RWPE1 (cell line): ENCODE results near the gene CLEC7A.

Experiments
- CTCF ChIA-PET: fragments of 350-600 bp; sonication (Branson Sonifier 250); formaldehyde crosslinking; extraction: SDS; loops from one replicate; lab custom pipeline; 2021; lab: Yijun Ruan, JAX
- POLR2A ChIA-PET: fragments of 400-600 bp; formaldehyde crosslinking; extraction: SDS; loops from one replicate; lab custom pipeline; 2020; ENCODE audit warnings: antibody characterized with exemption; ENCODE audit not compliant: low non-redundant PET; lab: Yijun Ruan, JAX
- DNase-seq: peaks from one replicate; pipeline ENCODE4 v3.0.0; 2012; ENCODE audit warnings: low spot score
- H3K27ac ChIP-seq: fragments of 450-650 bp; 2 replicates; pipeline ENCODE4 v1.5.1; 2017
- TF ChIP-seq, protein P1 (sequence below): fragments of 450-650 bp; conservative IDR thresholded peaks from 2 replicates; pipeline ENCODE4 v1.5.1; 2017; ENCODE audit warnings: low read depth, mild to moderate bottlenecking

The CLEC7A gene

DNA sequence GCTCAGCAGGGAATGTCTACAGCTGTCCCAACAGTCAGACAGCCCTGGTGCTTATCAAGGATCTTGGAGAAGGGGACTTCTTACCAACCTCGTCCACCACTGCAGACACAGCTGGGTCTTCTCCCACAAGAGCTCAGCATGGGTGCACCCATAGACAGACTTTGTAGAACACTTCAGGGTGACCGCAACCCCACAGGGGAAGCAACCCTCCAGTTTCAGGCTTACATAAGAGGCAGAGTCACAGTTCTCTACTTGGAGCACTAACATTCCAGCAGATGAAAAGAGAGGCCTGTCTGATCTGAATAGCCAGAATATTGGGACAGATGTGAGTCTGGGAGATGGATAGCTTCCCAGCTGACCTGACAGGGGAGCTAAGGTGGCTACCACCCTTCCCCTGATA, 27.7 kb downstream of the CLEC7A start:
- no peak overlapping the region for H3K27ac ChIP-seq
- TF ChIP-seq, protein P1, sequence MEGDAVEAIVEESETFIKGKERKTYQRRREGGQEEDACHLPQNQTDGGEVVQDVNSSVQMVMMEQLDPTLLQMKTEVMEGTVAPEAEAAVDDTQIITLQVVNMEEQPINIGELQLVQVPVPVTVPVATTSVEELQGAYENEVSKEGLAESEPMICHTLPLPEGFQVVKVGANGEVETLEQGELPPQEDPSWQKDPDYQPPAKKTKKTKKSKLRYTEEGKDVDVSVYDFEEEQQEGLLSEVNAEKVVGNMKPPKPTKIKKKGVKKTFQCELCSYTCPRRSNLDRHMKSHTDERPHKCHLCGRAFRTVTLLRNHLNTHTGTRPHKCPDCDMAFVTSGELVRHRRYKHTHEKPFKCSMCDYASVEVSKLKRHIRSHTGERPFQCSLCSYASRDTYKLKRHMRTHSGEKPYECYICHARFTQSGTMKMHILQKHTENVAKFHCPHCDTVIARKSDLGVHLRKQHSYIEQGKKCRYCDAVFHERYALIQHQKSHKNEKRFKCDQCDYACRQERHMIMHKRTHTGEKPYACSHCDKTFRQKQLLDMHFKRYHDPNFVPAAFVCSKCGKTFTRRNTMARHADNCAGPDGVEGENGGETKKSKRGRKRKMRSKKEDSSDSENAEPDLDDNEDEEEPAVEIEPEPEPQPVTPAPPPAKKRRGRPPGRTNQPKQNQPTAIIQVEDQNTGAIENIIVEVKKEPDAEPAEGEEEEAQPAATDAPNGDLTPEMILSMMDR: no peak
- DNase-seq: no peak
- ChIA-PET CTCF (interaction anchor here (0.7 kb wide), 1 partner anchor 1931 kb away, joined by 4 read pairs; no protein-coding TSS in a partner anchor), POLR2A (no interaction called here)

DNA sequence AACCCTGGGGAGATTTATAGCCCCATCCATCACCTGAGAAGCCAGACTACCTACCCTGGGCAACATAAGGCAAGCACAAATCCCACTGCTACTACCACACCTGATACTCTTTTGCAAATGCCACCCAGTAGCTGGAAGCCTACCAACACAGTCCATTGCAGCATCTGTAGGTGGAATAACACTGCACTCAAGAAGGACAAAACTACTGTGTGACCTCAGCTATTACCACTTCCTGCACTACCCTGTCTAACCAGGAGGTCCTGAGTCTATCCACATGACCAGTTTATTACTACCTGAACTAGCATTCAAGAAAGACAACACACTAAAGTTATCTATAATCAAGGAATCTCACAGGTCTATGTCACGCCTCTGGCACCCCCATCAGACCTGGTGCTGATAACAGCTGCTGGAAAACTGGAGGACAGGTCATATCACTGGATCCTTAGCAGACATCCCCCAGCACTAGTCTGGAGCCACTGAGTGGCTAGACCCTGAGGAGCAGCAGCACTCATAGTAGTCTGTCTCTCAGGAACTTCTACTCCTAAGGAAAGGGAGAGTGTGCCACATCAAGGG, 28.3 kb downstream of the CLEC7A start:
- TF ChIP-seq, protein P1: no peak
- peak overlapping the region; percentile 57 for H3K27ac ChIP-seq
- no peak for DNase-seq
- CTCF ChIA-PET: interaction anchor here (0.7 kb wide), 1 partner anchor 1931 kb away, joined by 4 read pairs; no protein-coding TSS in a partner anchor
- POLR2A ChIA-PET: interaction anchor here (0.6 kb wide), 1 partner anchor 104 kb away, joined by 3 read pairs; no protein-coding TSS in a partner anchor

DNA sequence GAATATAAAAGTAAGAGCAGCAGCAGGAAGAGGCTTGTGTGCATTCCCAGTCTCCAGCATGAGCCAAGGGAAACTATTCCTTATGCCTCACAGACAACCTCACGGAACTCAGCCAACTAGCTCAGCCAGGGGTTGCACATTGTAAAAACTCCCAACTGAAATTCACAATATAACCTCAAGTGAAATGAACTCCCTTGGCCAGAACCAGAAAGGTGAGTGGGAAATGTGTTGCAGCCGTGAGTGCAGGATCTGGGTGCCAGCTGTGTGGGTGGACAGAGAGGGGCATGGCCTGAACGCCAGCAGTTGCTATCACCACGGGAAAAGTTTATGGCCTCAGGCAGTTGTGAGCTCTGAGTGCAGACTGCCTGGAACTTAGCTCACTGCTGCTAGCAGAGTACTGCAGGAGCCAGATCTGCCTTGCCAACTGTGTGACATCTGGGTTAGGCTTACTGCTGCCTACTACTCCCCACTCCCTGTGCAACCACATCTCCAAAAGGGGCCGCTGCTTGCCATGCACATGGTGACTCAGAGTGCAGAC, 28.9 kb downstream of the CLEC7A start:
- POLR2A ChIA-PET: interaction anchor here (0.6 kb wide), 1 partner anchor 104 kb away, joined by 3 read pairs; no protein-coding TSS in a partner anchor

DNA sequence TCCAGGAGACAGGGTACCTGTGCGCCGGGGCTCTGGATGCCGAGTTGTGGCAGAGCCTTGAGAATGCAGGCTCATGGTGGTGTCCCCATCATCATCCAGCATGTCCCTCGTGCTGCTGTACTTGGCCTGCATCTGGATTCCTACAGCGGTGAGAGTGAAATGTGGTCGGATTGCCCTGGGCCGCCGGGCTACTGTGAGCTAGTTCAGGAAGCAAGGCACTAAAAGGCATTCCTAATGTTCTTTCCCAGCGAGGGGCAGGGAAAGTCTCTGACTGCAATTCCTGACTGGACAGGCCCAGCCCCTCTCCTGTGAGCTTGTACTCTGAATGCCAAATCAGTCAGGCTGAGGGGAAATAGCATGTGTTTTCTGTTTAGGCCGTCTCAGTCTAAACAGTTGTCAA, 31.2 kb downstream of the CLEC7A start, which contains the start of gene CLEC1A:
Gene CLEC1A, minus strand, starts transcription at position 195 of the 400 bp plus-strand sequence. Its CDS starts 63 bp downstream, at position 132.
- ChIA-PET CTCF (interaction anchor here (0.5 kb wide), 1 partner anchor 32 kb away, joined by 5 read pairs; no protein-coding TSS in a partner anchor), POLR2A (no interaction called here)
- no peak for DNase-seq
- TF ChIP-seq, protein P1: no peak
- no peak within 1 kb of the TSS for H3K27ac ChIP-seq

More for the DNA sequence above, 28.9 kb downstream of the CLEC7A start:
- CTCF ChIA-PET: no interaction called here
- peak overlapping the region; percentile 57 for H3K27ac ChIP-seq
- TF ChIP-seq, protein P1: no peak
- DNase-seq: peak; percentile 20

DNA sequence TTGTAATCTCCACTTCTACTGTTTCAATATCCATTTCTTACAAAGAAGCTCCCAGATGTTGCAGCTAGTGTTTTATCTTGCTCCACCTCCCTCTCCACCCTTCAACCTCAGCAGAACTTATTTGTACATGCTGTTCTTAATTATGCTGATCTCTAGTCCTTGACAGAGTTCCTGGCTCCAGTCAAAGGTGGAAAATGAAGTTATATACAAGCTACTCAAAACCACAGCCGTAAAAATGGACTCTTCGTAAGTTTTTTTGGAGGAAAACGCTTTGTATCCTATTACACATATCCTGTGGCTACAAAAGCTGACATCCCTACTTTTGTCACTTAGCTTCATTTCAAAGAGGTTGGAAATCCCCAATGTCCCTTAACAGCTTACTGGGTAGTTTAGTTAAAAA, 32.5 kb downstream of the CLEC7A start:
- CTCF ChIA-PET: interaction anchor here (0.6 to 0.7 kb wide), 2 partner anchors 228 to 1737 kb away, joined by 3 to 4 read pairs; partner anchors contain the start of gene CLEC2B

DNA sequence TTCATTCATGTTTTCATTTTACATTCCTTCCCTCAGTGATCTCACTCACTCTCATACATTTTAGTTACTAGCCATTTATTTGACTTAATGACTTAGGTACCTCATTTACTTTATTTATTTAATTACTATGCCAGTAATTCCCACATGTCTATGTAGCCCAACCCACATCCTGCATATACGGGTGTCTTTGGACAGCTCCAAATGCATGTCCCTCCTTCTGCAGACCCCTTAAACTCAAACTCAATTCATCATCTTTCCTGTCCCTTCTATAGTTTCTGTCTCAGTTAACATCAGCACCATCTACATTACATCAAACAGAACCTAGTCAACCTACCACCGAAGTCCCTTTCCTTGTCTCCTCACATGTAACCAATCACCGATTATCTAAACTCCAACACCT, 34.0 kb downstream of the CLEC7A start:
- CTCF ChIA-PET: interaction anchor here (0.7 kb wide), 1 partner anchor 90 kb away, joined by 5 read pairs; no protein-coding TSS in a partner anchor
- H3K27ac ChIP-seq: no peak overlapping the region
- no peak for DNase-seq
- POLR2A ChIA-PET: no interaction called here
- TF ChIP-seq, protein P1: no peak

More for the DNA sequence above, 32.5 kb downstream of the CLEC7A start:
- POLR2A ChIA-PET: no interaction called here
- no peak for DNase-seq
- TF ChIP-seq, protein P1: no peak
- no peak overlapping the region for H3K27ac ChIP-seq
